ENCODE measurements around the gene CSF2RB. TPM values are rescaled to one million over a fixed set of nuclear protein-coding genes. Genes with fewer than 3 reads are reported as not detected.

CSF2RB gene
- total and polyA plus RNA-seq, 2 of the 13 experiments (the other 11 are each of a cell fraction or from before 2014, with no cell fraction given) = not detected

GRCh38 chr22:36900880-36901279, 12.5 kb upstream of the CSF2RB start:
- intact Hi-C loops (cut with micrococcal nuclease; ENCODE audit: unreplicated experiment) = no loop called here
- ATAC-seq (no peak), FAIRE-seq (no peak), DNase-seq (ENCODE audit: low spot score) (no peak)
- Histone ChIP-seq H3K9ac (ENCODE audit: insufficient read depth, low read depth, low read length) (no peak overlapping the region), H2AFZ (ENCODE audit: low read length) (no peak overlapping the region), H3K36me3 (replicated peaks in 1 of 2; ENCODE audit: control insufficient read depth in 1 of 2, insufficient read depth in 2 of 2, low read length in 2 of 2) (no peaks in the 10 kb centered on the region), H3K27me3 (ENCODE audit: control insufficient read depth in 1 of 2, insufficient read depth in 2 of 2, low read length in 2 of 2) (peaks cover 0 to 22% of the 10 kb centered on the region in 2 experiments; a peak in 2 of 5 replicates), H3K4me1 (ENCODE audit: insufficient read depth, low read length) (no peaks in the 10 kb centered on the region), H3K27ac (ENCODE audit: extremely low read length, insufficient read depth, low read length) (no peak overlapping the region), H3K9me3 (ENCODE audit: low read length) (no peaks in the 10 kb centered on the region), H3K4me2 (ENCODE audit: low read depth, low read length) (no peak overlapping the region), H4K20me1 (ENCODE audit: insufficient read depth, low read length) (no peaks in the 10 kb centered on the region), H3K4me3 (replicated peaks in 1 of 3; ENCODE audit: insufficient read depth in 1 of 3, low read depth in 2 of 3, low read length in 3 of 3) (no peak overlapping the region), H3K79me2 (ENCODE audit: insufficient read depth, low read length) (no peaks in the 10 kb centered on the region)
- no TSS peak for BruUV-seq (replicated peaks)
- TF ChIP-seq PHF5A (CRISPR knock-in tag; IDR thresholded peaks at IDR 0.05; ENCODE audit: low read depth, unreplicated experiment) = no peak
- TF ChIP-seq, protein P1, sequence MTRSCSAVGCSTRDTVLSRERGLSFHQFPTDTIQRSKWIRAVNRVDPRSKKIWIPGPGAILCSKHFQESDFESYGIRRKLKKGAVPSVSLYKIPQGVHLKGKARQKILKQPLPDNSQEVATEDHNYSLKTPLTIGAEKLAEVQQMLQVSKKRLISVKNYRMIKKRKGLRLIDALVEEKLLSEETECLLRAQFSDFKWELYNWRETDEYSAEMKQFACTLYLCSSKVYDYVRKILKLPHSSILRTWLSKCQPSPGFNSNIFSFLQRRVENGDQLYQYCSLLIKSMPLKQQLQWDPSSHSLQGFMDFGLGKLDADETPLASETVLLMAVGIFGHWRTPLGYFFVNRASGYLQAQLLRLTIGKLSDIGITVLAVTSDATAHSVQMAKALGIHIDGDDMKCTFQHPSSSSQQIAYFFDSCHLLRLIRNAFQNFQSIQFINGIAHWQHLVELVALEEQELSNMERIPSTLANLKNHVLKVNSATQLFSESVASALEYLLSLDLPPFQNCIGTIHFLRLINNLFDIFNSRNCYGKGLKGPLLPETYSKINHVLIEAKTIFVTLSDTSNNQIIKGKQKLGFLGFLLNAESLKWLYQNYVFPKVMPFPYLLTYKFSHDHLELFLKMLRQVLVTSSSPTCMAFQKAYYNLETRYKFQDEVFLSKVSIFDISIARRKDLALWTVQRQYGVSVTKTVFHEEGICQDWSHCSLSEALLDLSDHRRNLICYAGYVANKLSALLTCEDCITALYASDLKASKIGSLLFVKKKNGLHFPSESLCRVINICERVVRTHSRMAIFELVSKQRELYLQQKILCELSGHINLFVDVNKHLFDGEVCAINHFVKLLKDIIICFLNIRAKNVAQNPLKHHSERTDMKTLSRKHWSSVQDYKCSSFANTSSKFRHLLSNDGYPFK (CRISPR knock-in tag; IDR thresholded peaks at IDR 0.05; ENCODE audit: borderline replicate concordance) = no peak
- no peak for TF ChIP-seq ISL2 (CRISPR knock-in tag; IDR thresholded peaks at IDR 0.05)
- no peak for TF ChIP-seq PTBP1 (IDR thresholded peaks at IDR 0.05; ENCODE audit: low read depth, low read length, poor library complexity, severe bottlenecking)
- TF ChIP-seq HDAC1 (CRISPR knock-in tag; IDR thresholded peaks at IDR 0.05) = no peak
- CTCF ChIA-PET (ENCODE audit: low intra/inter-chr PET ratio, low total read pairs) = no interaction called here
- POLR2A ChIA-PET = no interaction called here
- WGBS (ENCODE audit: low lambda C conversion rate) = 3% methylated on average over 4 of the region's 4 CpGs
- in situ Hi-C loops (cut with HindIII; ENCODE audit: extremely low pct_ligation_motif_present, low pct_unique_long_range_greater_than_20kb) = no loop called here

Data from HepG2 (cell line).